Measurements from ENCODE around the gene ELAVL3. TPM values are rescaled to one million over a fixed set of nuclear protein-coding genes. Genes with fewer than 3 reads are reported as not detected.

ELAVL3 gene
- total and polyA plus RNA-seq, 8 donors: 0.10 to 11.0 (median 1.5) TPM; not detected in 3

- H3K27me3 ChIP-seq: peaks cover 0 to 38% (median 0%) of the 10 kb centered on the region in 3 donors
- DNase-seq: no peak
- WGBS, 5 donors: 51 to 56% (median 55%) methylated on average over 27 of the region's 27 CpGs
- peaks cover 14 to 25% (median 24%) of the 10 kb centered on the region in 4 donors for H3K36me3 ChIP-seq
- H3K4me3 ChIP-seq: no peak overlapping the region
- intact Hi-C loops (cut with DNase I; ENCODE audit: low total_unique reads): no loop called here
- no peaks in the 10 kb centered on the region for H3K9me3 ChIP-seq
- peaks cover 0 to 10% (median 3%) of the 10 kb centered on the region in 4 donors for H3K4me1 ChIP-seq
- no peak overlapping the region for H3K27ac ChIP-seq
- no peak for TF ChIP-seq EP300 (IDR thresholded peaks at IDR 0.05)
- TF ChIP-seq CTCF (IDR thresholded peaks at IDR 0.05): no peak
- no peak for TF ChIP-seq POLR2AphosphoS5 (IDR thresholded peaks at IDR 0.05)
Measured at GRCh38 chr19:11453468-11454341, 27.1 kb downstream of the ELAVL3 start.

GRCh38 chr19:11452620-11453310, 28.1 kb downstream of the ELAVL3 start:
- WGBS, 5 donors: 80 to 85% (median 84%) methylated on average over 25 to 33 of the region's 33 CpGs
- H3K4me3 ChIP-seq: no peak overlapping the region
- H3K27ac ChIP-seq: no peak overlapping the region
- no peak for DNase-seq
- TF ChIP-seq CTCF (IDR thresholded peaks at IDR 0.05) (no peak), EP300 (IDR thresholded peaks at IDR 0.05) (no peak), POLR2AphosphoS5 (IDR thresholded peaks at IDR 0.05) (no peak), POLR2A (IDR thresholded peaks at IDR 0.05) (no peak)
- H3K36me3 ChIP-seq: peaks cover 23 to 35% (median 33%) of the 10 kb centered on the region in 4 donors
- intact Hi-C loops (cut with DNase I; ENCODE audit: low total_unique reads): no loop called here
- H3K27me3 ChIP-seq: peaks cover 0 to 29% (median 0%) of the 10 kb centered on the region in 3 donors
- peaks cover 0 to 10% (median 3%) of the 10 kb centered on the region in 4 donors for H3K4me1 ChIP-seq
- no peaks in the 10 kb centered on the region for H3K9me3 ChIP-seq

DNA sequence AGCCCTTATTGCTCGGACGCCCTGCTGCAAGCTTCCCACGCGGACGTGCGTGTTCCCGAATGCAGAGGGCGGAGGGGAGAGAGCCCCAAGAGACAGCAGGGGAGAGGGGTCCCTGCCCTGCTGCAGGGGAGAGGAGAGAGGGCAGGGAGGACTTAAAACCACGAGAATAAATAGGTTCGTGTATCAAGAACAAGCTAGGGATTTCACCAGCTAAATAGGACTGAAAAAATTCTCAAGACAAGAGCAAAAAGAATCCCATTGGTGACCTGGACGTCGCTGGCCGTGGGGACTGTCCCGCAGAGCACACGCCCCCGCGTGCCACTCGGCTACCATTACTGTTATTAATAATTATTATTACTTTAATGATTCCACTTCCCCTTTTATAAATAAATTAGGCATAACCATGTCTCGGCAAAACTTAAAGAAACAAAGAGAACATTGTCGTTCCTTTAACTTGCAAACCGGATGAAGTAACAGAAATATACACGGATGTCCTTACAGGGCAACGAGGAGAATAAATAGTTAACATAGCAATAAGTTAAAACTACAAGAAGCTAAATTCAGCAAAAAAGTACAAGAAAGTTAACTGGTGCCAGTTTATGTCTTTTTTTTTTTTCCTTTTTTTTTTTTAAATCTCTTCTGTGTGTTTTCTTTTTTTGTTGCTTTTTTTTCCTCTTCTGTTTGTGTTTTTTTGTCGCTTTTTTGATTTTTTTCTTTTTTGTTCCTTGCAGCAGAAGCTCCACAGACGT, 28.8 kb downstream of the ELAVL3 start:
- TF ChIP-seq POLR2AphosphoS5 (IDR thresholded peaks at IDR 0.05) (no peak), CTCF (IDR thresholded peaks at IDR 0.05) (no peak), EP300 (IDR thresholded peaks at IDR 0.05) (no peak), POLR2A (IDR thresholded peaks at IDR 0.05) (no peak)
- WGBS, 5 donors: 28 to 50% (median 38%) methylated on average over 23 to 25 of the region's 25 CpGs
- Histone ChIP-seq H3K9me3 (no peaks in the 10 kb centered on the region), H3K27ac (no peak overlapping the region), H3K36me3 (peaks cover 27 to 42% (median 40%) of the 10 kb centered on the region in 4 donors), H3K27me3 (peaks cover 0 to 23% (median 0%) of the 10 kb centered on the region in 3 donors), H3K4me1 (peaks cover 0 to 7% (median 3%) of the 10 kb centered on the region in 4 donors), H3K4me3 (no peak overlapping the region)
- intact Hi-C loops (cut with DNase I; ENCODE audit: low total_unique reads): no loop called here
- peak in 1 of 2 donors; percentile 57 for DNase-seq

Data from stomach (tissue), 9 donors.